Measurements from ENCODE around the gene AXIN2. TPM values are rescaled to one million over a fixed set of nuclear protein-coding genes. Genes with fewer than 3 reads are reported as not detected.

AXIN2 gene, protein sequence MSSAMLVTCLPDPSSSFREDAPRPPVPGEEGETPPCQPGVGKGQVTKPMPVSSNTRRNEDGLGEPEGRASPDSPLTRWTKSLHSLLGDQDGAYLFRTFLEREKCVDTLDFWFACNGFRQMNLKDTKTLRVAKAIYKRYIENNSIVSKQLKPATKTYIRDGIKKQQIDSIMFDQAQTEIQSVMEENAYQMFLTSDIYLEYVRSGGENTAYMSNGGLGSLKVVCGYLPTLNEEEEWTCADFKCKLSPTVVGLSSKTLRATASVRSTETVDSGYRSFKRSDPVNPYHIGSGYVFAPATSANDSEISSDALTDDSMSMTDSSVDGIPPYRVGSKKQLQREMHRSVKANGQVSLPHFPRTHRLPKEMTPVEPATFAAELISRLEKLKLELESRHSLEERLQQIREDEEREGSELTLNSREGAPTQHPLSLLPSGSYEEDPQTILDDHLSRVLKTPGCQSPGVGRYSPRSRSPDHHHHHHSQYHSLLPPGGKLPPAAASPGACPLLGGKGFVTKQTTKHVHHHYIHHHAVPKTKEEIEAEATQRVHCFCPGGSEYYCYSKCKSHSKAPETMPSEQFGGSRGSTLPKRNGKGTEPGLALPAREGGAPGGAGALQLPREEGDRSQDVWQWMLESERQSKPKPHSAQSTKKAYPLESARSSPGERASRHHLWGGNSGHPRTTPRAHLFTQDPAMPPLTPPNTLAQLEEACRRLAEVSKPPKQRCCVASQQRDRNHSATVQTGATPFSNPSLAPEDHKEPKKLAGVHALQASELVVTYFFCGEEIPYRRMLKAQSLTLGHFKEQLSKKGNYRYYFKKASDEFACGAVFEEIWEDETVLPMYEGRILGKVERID
- polyA plus RNA-seq (ENCODE audit: insufficient read length in 4 of 4) = 10 to 100 TPM; 22.0 to 26.9 (median 24.4) TPM

DNA sequence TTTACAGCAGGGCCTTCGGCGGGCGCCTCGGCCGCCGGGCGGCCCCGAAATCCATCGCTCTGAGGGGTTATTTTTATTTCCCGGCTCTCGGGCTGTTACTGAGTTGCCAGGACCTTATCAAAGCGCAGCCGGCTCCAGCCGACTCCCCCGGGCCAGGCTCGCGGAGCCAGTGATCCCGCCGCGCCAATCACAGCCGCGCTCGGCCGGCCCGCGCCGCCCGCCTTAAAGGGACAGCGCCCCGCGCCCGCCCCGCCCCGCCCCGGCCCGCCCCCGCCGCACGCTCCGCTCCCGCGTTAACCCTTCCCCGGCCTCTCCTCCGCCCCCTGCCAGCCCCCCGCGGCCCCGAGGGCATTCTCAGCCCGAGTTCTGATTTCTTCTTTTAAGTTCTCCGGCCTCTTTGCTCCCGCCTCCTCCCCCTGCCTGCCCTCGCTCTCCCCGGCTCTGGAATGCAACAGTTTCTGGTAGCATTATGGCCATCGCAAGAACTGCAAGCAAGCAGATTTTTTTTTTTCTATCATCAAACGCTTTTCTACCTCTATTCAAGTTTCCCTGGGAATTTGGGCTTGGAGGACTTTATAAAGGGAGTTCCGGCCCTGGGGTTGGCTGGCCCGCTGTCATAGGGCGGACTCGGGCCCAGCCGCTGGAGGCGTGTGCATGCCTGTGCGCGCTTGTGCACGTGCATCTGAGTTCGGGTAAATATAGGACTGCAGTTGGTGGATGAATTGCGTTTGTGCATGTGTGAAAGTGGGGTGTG lies at the start of gene AXIN2:
AXIN2 (minus strand) TSS at position 197 of the 754 bp plus-strand sequence. CDS start 3,028 bp downstream, outside the sequence.
- peak in 2 of 4 donors; percentile 81 to 82 for DNase-seq (ENCODE audit: low read depth in 4 of 4, low spot score in 2 of 4)

DNA sequence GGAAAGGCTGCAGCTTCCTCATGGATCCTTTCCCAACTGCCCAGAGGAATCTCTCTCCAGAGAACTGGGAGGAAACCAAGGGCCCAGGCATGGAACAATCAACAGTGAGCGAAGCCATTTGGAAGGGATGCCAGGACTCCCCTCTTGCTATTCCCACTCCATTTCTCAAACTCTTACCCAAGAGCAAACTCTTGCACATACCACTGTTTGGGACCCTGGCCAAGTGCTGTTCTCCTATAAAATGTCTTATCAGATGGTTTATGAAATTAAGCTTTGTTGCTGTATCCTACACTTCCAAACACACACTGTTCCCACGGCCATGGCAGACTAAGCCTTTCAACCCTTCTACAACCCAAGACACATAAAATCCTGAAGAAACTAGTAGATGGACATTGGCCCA lies 48.3 kb upstream of the AXIN2 start:
- DNase-seq (ENCODE audit: low read depth in 4 of 4, low spot score in 2 of 4) = no peak

DNA sequence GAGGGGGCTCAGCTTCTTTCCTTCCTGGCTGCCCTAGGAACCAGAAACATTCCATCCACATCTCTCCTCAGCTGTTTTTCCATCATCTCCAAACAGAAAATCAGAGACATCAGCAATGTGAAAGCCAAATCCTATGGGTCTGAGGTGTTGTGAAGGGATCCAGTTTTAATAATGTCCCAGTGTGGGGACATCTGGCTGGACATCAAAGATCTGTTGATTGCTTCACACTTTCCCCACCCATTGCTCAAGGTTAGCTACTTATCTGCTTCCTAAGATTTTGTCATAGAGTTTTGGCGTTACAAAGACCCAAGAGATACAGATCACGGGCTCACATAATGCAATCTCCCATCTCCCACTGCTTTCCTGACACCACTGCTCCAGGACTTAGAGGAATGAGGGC lies 47.8 kb upstream of the AXIN2 start:
- no peak for DNase-seq (ENCODE audit: low read depth in 4 of 4, low spot score in 2 of 4)

DNA sequence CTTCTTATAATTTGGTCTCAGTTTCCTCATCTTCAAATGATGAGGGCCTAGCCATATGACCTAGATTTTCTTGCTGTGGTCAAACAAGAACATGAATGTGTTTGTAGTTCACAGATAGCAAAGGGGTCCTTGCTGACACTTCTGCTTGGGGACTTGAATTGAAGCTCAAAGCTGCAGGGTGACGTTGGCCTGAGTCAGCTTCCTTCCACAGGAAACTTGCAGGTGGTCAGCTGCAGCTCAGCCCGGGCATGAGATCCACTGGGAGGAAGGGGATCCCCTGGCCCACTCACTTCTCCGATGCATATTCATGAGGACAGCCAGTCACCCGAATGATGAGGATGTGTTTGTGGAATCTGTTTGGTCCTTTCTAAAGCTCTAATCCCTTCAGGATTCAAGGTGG lies 42.6 kb upstream of the AXIN2 start:
- no peak for DNase-seq (ENCODE audit: low read depth in 4 of 4, low spot score in 2 of 4)

DNA sequence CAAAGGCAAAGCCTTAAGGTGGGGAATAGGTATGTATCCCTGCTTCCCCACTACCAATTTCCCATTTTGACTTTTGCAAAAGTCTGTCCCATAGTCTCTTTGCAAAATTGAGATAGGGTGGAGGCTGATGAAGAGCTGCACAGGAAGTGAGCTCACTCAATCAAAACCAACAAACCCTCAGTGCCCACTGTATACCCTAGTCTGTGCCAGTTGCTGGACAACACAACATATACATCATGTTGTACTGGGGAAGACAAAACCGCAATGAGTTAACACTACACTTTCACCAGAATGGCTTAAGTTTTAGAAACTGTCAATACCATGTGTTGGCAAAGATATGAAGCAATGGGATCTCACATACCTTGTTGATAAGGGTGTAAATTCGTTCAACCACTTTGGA lies 40.4 kb upstream of the AXIN2 start:
- DNase-seq (ENCODE audit: low read depth in 4 of 4, low spot score in 2 of 4) = no peak

DNA sequence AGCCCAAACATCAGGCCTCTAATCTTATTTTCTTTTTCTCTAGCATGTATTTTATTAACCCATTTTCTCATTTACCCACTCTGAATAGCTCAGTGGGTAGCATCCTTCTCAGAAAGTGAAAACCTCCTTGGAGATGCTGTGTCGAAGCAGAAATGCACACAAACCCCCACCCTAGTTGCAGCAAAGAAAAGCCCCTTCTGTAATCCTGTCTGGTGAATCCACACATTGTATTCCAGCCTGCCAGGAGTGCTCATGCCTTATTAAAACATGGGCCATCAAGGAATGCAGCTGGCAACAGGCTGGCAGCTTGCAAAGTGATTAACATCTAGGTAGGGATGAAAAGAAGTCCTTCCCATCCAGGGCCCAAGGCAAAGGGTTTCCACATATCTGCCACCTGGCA lies 39.7 kb upstream of the AXIN2 start:
- DNase-seq (ENCODE audit: low read depth in 4 of 4, low spot score in 2 of 4) = no peak

DNA sequence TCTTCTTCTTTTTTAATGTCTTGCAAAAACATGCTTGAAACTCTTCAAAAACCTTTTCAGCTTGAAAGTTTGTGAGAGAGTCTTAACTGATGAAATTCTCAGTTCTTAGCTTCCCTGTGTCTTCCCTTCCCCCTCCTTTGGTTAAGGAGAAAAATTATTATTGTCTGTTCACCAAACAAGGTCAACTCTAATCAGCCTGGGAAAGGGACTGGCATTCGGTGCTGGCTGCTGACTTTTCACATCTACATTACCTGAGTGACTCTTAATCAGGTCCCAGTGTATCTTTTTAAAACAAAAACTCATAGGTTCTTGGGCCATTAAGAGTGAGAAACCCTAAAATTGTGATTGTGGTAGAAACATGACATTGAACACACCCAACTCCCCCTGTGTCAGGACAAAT lies 39.1 kb upstream of the AXIN2 start:
- DNase-seq (ENCODE audit: low read depth in 4 of 4, low spot score in 2 of 4) = no peak

DNA sequence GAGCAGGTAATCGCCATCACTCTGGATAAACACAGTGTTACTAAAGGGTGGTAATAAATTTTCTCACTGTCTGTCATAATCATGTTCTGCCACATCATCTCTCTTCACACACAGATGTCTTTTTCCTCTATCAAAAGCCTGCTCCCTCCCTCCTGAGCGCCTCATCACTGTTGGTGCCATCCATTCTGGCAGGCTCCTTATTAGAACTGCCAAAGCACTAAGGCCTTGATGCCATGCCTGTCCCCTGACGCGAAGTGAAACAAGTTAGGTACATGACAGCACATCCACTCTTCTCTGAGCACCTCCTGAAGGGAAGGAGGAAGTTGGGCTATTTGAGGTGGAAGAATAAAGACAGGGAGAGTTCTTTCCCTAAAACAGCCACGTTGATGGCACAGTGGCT lies 38.2 kb upstream of the AXIN2 start:
- no peak for DNase-seq (ENCODE audit: low read depth in 4 of 4, low spot score in 2 of 4)

DNA sequence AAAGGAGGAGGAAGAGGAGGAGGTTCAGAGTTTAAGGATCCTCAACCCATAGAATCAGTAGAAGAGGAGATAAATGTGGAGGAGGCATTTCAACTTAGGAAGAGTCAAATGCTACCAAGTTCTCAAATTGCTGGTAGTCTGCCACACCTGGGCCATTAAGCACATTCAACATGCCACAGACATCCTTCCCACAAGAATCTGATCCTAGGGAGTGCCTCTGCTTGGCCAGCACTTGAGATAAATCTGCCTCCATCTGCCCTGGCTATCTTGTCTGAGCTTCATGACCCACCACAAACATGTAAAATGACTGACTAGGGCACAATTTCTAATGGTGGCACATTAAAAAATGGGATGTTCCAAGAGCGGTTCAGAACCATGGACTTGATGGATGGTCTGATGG lies 37.3 kb upstream of the AXIN2 start:
- no peak for DNase-seq (ENCODE audit: low read depth in 4 of 4, low spot score in 2 of 4)

DNA sequence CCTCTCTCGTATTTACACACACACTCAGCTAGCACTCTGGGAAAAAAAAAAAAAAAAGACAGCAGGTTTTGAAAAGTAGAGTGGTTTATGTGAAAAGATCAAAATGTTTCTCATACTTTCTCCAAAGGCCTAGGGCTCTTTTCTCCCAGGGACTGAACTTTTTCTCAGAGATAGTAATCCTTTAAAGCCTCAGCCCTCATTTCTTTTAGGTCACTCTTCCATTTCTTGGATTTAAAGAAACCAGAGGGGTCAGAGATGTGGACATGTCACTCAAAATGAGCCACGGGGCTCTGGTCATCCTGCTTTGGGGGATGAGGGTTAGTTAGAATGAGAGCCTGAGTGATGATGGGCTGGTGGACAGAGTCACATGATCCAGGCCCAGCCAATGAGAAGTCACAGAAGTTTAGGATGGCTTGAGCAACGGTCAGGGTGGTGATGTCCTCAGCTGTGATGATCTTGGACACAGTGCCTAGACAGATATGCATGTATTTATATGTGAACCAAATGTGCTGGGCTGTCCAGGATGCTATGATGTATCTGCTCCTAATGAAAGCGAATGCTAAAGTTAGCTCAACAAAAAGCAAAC lies 33.7 kb upstream of the AXIN2 start:
- no peak for DNase-seq (ENCODE audit: low read depth in 4 of 4, low spot score in 2 of 4)

DNA sequence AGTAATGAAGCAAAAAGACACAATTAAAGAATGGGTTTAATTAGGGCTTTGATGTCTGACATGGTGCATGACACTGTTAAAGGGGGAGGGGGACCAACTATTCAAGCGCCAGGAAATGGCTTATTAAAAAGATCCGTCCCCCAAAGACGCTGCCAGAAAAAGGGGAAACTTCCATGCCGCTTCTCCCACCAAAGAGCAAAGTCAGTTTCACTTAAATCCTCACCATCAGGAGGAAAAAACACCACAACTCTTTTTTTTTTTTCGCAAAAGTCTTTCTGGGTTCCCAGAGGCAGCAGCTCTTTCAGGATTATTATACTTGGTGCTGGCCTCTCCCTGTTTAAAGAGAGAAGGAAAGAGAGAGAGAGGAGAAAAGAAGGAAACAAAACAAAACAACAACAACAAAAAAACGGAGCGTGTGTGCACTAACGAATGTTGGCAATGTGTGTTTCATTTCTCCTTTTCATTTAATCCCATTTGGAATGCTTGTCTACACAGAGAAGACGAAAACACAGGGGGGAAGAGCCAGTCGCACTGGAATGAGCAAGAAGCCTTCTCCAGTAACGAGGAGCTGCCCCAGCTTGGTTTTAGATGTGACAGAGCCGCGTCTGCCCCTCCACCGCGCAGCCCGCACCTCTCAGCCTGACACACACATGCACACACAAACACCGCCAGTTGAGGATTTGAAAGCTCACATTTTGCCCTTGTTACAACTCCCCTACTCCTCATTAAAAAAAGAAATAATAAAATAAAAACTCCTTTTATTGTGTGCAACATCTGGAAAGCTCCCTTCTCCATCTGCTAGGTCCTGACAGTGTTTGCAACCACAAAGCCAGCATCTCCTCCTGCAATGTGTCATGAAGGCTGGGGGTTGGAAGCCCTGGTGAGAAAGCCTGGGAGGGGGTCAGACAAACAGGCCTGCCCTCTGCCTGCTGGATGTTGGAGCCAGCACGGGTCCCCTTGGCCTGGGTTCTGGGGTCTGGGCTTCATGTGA lies 32.7 kb upstream of the AXIN2 start:
- DNase-seq (ENCODE audit: low read depth in 4 of 4, low spot score in 2 of 4) = no peak

DNA sequence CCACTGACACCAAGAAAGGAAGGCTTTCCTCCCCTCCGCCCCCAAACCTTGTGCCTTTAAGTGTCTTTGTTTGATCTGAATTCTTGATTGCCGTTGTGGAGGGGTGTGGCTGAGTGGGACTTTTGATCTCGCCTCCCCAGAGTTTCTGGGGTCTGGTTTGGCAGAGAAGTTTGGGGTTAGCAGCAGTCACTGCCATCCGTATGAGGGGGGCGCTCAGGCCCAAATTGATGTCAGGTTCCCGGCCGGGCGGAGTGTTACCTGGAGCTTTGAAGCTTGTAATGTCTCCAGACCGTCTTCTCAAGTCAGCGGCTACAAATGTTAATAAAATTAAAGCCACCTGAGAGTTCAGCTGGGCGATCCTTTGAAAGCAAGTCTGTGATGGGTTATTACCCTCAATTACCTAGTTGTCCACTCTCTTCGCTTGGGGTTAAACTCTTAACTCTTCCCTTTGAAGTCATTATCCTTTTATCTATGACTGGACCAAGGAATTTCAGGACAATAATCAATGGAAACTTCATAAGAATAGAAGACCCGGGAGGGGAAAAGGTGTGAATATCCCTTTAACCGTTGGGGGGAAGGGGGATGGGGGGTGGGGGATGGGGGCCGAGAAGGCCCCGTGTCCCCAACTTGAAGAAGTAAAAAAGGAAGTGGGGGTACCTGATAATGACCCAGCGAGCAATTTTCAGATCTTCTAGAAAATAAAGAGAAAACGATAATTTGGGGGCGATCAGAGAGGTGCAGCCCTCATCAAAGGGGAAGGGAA lies 31.8 kb upstream of the AXIN2 start:
- DNase-seq (ENCODE audit: low read depth in 4 of 4, low spot score in 2 of 4) = no peak

DNA sequence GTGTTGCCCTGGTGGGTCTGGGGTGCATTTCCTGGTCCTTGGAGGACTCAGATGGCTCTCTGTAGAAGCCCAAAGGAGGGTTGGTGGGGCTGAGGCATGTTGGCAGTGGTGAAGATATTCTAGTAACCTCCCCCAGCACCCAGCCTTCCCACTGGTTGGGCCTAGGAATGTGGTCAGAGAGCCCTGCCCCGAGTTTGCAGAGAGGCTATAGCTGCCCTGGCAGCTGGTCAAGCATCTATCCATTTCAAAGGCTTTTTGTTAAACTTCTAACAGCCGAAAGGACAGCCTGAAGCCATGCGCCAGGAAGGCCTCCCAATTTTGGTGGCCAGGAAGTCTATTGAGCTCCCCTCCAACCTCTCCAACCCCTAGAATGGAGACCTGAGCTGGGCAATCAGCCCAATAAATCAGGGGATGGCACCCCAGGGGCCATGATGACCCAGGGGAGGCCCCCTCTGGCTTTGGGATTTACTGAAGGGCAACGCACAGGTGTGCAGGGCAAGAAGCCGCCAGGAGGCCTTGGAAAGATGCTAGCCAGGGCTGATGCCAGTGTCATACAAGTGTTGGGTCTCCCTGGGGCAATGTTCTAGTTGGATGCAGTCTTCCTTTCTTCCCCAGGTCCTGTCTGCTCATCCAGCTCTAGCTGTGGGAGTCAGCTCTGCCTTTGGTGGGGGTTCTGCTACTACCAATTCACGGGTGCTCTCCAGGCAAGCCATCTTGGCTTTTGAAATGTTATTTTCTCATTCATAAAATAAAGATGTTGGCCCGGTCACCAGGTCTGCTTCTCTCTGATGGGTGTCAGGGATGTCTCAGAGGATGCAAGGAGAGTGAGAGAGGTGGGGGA lies 30.9 kb upstream of the AXIN2 start:
- no peak for DNase-seq (ENCODE audit: low read depth in 4 of 4, low spot score in 2 of 4)

DNA sequence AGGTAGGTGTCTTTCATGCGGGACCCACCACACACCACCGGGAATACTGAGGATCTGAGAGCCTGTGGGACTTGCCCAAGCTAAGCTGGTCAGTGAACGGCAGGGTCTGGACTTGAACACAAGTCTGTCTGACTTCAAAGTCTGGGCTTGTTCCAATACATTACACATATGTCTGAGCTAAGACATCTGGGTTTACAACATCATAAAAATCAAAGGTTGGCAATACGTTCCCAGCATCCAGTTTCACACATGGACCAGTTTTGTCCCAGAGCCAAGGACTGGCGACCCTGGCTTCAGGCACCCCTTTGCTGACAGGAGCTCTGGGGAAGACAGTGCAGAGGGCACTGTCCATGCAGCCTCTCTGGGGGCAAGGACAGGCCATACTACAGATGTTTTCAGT lies 27.9 kb upstream of the AXIN2 start:
- no peak for DNase-seq (ENCODE audit: low read depth in 4 of 4, low spot score in 2 of 4)

DNA sequence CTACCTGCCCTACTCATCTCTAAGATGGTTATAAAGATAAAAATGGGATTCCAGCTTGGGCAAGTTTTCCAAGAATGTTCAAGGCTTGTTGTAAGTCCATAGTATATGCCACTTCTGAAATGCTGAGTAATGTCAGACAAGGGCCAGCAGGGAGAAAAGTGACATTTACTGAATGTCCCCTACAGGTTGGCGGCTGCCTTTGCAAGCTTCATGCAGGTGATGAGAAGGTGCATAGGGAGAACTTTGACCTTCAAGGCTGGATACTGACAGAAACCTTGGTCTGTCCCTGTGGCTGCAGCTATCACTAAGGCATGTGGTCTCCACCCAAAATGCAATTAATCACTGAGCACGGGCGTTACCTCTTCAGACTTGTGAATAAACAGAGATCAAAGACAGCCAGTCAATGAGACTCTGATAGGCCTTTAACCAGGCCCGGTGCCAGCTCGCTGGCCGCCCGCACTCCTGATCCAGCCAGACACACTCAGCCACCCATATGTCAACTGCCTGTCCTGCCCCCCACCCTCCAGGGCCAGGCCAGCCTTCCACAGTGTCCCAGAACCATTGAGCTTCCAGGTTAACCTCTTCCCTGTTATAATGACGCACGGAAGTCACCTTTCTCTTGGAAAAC lies 26.8 kb upstream of the AXIN2 start:
- DNase-seq (ENCODE audit: low read depth in 4 of 4, low spot score in 2 of 4) = no peak

DNA sequence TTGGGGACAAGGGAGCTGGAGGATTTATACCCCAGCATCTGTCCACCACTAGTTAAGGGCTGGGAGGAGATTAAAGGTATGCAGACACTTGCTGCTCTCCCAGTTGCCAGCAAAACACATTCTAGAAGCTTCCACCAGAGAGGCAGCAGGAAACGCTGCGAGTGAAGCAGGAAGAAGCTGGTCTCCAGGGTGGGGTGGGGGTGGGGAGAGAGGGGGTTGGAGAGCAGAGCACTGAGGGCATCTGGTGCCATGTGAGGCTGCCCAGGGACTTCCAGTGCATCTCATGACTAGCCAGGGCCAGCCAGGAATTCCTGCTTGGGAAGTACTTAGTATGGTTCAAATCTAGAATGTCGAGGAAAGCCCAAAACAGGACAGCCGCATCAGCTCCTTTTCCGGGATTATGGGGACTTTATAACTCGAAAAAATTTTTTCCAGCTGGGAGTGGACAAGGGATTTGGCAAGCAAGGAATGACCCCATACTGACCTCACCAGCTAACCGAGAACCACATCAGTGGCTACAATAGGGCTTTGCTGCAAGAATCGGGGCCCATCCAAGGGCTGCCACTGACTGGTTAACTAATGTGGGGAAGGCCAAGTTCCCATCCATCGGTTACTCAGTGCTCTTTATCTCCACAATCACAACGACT lies 26.2 kb upstream of the AXIN2 start:
- no peak for DNase-seq (ENCODE audit: low read depth in 4 of 4, low spot score in 2 of 4)

DNA sequence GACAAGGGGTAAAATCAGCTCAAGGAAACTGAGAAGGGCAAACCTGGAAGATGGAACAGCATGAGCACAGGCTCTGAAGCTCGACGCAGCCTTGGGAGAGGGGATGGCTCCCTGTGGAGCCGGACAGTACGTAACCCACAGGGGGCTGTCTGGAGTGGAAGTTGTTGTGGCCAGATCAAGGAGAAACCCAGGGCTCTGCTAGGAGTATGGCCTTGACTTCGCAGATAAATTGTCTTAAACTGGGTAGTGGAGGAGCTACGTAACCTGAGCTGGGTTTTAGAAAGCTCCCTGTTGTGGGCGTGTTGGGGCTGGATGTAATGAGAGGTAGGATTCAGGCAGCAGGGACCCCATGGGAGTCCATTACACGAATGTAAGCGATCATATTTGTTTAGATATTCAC lies 25.5 kb upstream of the AXIN2 start:
- DNase-seq (ENCODE audit: low read depth in 4 of 4, low spot score in 2 of 4) = no peak
